ENCODE data around the gene MRAS. TPM values are rescaled to one million over a fixed set of nuclear protein-coding genes. Genes with fewer than 3 reads are reported as not detected.
A peak's percentile ranks its signal among the peaks of the same experiment; 100 is the strongest.

MRAS gene
- polyA plus RNA-seq (ENCODE audit: insufficient read length in 12 of 12): 10 to 100 TPM in 11 of 12 donors, not detected in 1; 33.5 to 90.9 (median 64.8) TPM
- long read RNA-seq, donor 1, partial matches to known transcripts: 0 of 2 reads
- long read RNA-seq, donor 1, other reads (novel, unspliced or antisense): 0 of 2 reads
- long read RNA-seq, donor 2, transcript MRAS-202 (6 exons, 1,803 nt): major isoform, 13 of 24 reads
- long read RNA-seq, donor 2, partial matches to known transcripts: 0 of 24 reads
- long read RNA-seq, donor 2, other reads (novel, unspliced or antisense): 7 of 24 reads
- long read RNA-seq, donor 3, transcript MRAS-202 (6 exons, 1,803 nt): major isoform, 8 of 14 reads
- long read RNA-seq, donor 3, partial matches to known transcripts: 6 of 14 reads
- long read RNA-seq, donor 3, other reads (novel, unspliced or antisense): 0 of 14 reads
- long read RNA-seq, donor 4, full-length matches to known transcripts: 5 of 5 reads
- long read RNA-seq, donor 4, partial matches to known transcripts: 0 of 5 reads
- long read RNA-seq, donor 4, other reads (novel, unspliced or antisense): 0 of 5 reads
- long read RNA-seq, donor 5, full-length matches to known transcripts: 26 of 37 reads
- long read RNA-seq, donor 5, partial matches to known transcripts: 11 of 37 reads
- long read RNA-seq, donor 5, other reads (novel, unspliced or antisense): 0 of 37 reads
- long read RNA-seq, donor 6, transcript MRAS-202 (6 exons, 1,803 nt): major isoform, 7 of 7 reads
- long read RNA-seq, donor 6, partial matches to known transcripts: 0 of 7 reads
- long read RNA-seq, donor 6, other reads (novel, unspliced or antisense): 0 of 7 reads
- long read RNA-seq, donor 7, transcript MRAS-202 (6 exons, 1,803 nt): major isoform, 9 of 9 reads
- long read RNA-seq, donor 7, partial matches to known transcripts: 0 of 9 reads
- long read RNA-seq, donor 7, other reads (novel, unspliced or antisense): 0 of 9 reads
- long read RNA-seq, donor 8, transcript MRAS-202 (6 exons, 1,803 nt): major isoform, 10 of 29 reads
- long read RNA-seq, donor 8, partial matches to known transcripts: 17 of 29 reads
- long read RNA-seq, donor 8, other reads (novel, unspliced or antisense): 0 of 29 reads
- long read RNA-seq, donor 9, partial matches to known transcripts: 0 of 4 reads
- long read RNA-seq, donor 9, other reads (novel, unspliced or antisense): 0 of 4 reads
- long read RNA-seq, donor 10, transcript MRAS-202 (6 exons, 1,803 nt): major isoform, 15 of 41 reads
- long read RNA-seq, donor 10, partial matches to known transcripts: 13 of 41 reads
- long read RNA-seq, donor 10, other reads (novel, unspliced or antisense): 8 of 41 reads
- long read RNA-seq, donor 11, transcript MRAS-202 (6 exons, 1,803 nt): major isoform, 10 of 18 reads
- long read RNA-seq, donor 11, partial matches to known transcripts: 0 of 18 reads
- long read RNA-seq, donor 11, other reads (novel, unspliced or antisense): 5 of 18 reads

GRCh38 chr3:138347960-138348753 lies at the start of gene MRAS:
TSS of gene MRAS (plus strand) at chr3:138348579. CDS start at chr3:138372884, 24,305 bp downstream.
- DNase-seq: peak; percentile 57

GRCh38 chr3:138300647-138301046 lies 47.7 kb upstream of the MRAS start:
- DNase-seq: no peak

- DNase-seq: no peak
These were observed 44.9 kb upstream of the MRAS start for GRCh38 chr3:138303474-138303873.

GRCh38 chr3:138307899-138308298 lies 40.5 kb upstream of the MRAS start:
- no peak for DNase-seq

GRCh38 chr3:138308783-138309182 lies 39.6 kb upstream of the MRAS start:
- no peak for DNase-seq

GRCh38 chr3:138310494-138310893 lies 37.9 kb upstream of the MRAS start:
- DNase-seq: no peak

GRCh38 chr3:138314751-138315150 lies 33.6 kb upstream of the MRAS start:
- DNase-seq: no peak

GRCh38 chr3:138317687-138318086 lies 30.7 kb upstream of the MRAS start:
- no peak for DNase-seq

GRCh38 chr3:138323971-138324370 lies 24.4 kb upstream of the MRAS start:
- DNase-seq: no peak

- DNase-seq: no peak
These were observed 22.4 kb upstream of the MRAS start for GRCh38 chr3:138325990-138326389.

- DNase-seq: no peak
These were observed 21.3 kb upstream of the MRAS start for GRCh38 chr3:138326866-138327595.

- DNase-seq: no peak
These were observed 20.5 kb upstream of the MRAS start for GRCh38 chr3:138327831-138328230.

GRCh38 chr3:138328341-138328740 lies 20.0 kb upstream of the MRAS start:
- no peak for DNase-seq

- no peak for DNase-seq
These were observed 19.0 kb upstream of the MRAS start, which contains the start of gene NME9 for GRCh38 chr3:138329127-138329983. TSS of gene NME9 (minus strand) at chr3:138329851. CDS start at chr3:138329335, 516 bp downstream.

GRCh38 chr3:138329984-138330293 lies 18.4 kb upstream of the MRAS start:
- no peak for DNase-seq

- DNase-seq: no peak
These were observed 17.1 kb upstream of the MRAS start for GRCh38 chr3:138331143-138331894.

GRCh38 chr3:138332472-138333073 lies 15.8 kb upstream of the MRAS start:
- no peak for DNase-seq

- DNase-seq: no peak
These were observed 13.8 kb upstream of the MRAS start for GRCh38 chr3:138334608-138335007.

All from muscle of arm (tissue), 14 donors.